GM12801 (cell line): ENCODE data around the gene TMEM41B.

ENCODE experiments used
- TF ChIP-seq, protein P1 (sequence below): IDR thresholded peaks from one replicate; pipeline ENCODE4 v1.5.1; 2011; ENCODE audit warnings: control low read depth; ENCODE audit not compliant: insufficient read length; ENCODE audit errors: extremely low read depth

The TMEM41B gene

DNA sequence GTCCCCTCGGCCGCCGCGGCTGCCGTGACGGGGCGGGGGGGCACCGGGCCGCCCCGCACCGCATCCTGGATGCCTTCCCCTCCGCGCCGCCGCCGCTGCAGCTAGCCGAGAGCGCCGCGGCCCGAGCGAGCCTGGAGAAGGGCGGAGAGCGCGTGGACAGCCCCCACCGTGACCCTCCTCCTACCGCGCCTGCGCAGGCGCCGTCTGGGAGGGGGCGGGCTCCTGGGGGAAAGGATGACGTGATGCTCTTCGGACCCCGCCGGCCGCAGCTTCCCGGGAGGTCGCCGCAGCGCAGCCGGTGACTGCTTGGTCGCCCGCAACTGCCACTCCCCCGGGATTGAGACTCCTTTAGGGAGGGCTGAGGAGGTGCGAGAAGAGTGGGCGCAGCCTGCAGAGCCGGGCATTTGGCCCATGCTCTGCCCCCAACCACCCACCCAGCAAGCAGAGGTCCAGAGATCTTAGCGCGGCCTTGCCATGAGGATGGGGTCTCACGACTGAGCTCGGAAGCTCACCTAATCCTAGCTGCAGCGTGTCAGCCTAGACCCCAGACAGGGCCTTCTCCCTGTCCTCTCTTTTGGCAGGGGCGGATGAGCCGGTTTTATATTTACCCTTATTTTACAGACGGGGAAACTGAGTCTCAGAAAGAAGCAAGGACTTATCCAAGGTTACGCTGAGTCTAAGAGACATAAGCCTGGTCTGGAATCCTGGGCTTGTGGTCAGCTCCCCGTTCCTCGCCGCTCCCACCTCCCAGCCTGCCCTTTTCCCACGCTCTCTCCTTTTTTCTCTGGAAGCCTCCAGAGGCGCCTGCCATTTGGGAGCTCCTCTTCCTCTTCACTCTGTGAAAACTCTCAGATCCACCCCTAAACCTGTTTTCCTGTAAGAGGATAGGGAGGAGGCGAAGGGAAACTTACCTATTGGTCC lies 48.9 kb downstream of the TMEM41B start, which contains the start of gene DENND5A:
DENND5A (minus strand) TSS at position 140 of the 921 bp plus-strand sequence. CDS start 281 bp downstream, outside the sequence.
- TF ChIP-seq, protein P1, sequence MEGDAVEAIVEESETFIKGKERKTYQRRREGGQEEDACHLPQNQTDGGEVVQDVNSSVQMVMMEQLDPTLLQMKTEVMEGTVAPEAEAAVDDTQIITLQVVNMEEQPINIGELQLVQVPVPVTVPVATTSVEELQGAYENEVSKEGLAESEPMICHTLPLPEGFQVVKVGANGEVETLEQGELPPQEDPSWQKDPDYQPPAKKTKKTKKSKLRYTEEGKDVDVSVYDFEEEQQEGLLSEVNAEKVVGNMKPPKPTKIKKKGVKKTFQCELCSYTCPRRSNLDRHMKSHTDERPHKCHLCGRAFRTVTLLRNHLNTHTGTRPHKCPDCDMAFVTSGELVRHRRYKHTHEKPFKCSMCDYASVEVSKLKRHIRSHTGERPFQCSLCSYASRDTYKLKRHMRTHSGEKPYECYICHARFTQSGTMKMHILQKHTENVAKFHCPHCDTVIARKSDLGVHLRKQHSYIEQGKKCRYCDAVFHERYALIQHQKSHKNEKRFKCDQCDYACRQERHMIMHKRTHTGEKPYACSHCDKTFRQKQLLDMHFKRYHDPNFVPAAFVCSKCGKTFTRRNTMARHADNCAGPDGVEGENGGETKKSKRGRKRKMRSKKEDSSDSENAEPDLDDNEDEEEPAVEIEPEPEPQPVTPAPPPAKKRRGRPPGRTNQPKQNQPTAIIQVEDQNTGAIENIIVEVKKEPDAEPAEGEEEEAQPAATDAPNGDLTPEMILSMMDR, result no peak

DNA sequence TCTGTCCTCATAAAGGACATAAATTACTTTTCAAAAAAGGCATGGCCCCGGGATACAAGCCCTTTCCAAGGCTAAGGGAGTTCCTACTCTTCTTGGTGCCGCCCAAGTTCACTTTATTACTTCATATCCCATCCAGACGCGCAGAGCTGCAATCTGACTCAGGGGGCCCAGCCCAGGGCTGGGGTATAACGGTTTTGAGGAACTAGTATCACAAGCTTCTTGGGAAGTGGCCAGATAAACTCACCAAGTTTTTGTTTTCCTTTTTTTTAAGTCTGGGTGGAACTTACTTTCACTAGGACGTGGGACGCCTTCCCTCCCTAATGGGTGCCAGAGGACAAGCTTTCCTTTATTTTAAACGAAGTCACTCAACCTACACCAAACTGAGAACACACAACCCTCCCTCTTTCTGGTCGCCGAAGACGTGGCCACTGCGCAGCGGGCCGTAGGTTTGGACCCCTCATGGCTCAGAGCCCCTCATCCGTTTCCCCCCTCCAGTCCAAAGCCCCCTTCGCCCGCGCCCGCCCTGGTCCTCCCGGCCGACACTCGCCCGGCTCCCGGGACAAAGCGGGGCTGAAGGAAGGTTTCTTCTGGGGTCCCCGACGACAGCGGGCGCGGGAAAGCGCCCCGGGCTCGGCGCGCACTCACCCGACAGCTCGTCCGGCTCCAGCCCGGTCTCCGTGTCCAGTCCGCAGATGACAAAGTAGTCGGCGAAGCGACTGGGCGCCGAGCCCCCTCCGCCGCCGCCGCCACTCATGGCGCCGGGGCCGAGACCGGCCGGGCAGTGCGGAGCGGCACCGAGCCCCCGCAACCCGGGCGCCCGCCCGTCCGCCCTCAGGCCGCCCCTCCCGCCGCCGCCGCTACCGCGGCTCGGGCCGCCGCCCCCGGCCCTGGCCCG lies 49.8 kb downstream of the TMEM41B start:
- TF ChIP-seq, protein P1, result no peak

DNA sequence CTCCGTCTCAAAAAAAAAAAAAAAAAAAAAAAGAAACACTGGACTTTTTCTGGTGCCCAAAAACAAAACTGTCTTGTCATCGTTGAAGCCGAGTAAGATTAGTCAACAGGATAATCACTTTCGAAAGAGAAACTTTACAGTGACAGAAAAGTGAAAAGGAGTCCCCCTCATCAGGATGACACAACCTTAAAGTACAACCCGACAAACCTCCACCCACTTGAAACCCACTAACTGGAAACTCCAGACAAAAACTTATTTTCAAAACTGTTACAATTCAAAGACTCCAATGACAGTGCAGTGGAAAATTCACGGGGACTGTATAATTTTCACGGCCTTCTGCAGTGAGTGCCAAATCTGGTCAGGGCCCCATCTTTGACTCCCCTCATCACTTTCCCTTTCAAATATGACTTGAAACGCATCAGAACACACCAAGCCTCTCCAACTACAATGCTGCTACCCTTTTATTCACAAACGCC lies 50.5 kb downstream of the TMEM41B start:
- TF ChIP-seq, protein P1, result no peak

DNA sequence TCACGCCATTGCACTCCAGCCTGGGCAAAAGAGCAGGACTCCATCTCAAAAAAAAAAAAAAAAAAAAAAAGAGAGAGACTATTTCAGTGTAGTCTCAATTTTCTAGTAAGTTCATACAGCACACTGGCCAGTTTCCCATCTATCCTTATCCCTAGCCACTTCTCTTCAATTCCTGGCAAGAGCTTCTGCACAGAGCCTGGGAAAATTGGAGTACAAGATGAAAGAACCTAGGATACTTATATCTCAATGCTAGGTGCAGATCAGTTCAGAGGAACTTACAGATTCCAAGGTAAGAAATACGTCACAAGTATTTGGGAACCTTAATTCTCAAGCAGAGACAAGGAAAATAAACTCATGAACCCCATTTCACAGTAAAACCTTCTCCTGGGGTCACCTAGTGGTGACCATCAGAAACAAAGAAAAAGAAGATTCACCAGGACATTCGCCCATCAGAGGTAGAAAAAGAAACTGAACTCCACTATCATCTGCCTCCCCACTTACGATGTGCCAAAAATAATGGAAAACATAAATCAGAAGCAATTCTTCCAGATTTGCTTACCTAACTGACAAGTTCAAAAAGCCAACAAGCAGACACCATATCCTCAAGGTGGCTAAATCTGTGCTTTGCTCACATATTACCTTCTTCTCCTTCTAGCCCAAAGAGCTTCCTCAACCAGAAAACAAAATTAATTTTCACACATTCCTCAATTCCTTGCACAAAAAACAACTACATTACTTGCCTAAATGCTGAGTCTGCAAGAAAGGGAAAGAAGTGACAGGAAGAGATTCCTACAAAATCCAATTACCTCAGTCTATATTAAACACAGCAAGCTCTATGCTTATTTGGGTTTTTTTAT lies 54.2 kb downstream of the TMEM41B start:
- TF ChIP-seq, protein P1, result no peak

DNA sequence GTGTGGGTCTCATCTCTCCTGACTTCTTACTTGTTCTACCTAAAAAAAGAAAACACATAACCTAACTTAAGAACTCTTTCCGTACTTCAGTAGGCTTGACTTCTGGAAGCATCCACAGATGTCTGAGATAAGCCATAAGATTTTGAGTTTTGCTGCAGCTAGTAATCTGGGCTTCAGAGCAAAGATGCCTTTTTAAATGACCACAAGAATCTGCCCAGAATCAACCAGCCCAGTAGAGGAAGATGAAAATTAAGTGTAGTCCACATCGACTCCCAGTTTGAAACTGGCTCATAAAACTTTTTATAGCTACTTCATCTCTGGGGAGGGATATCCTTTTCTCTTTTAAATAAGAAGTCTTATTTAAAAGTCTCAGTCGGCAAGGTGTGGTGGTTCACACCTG lies 60.0 kb downstream of the TMEM41B start:
- TF ChIP-seq, protein P1, result no peak

DNA sequence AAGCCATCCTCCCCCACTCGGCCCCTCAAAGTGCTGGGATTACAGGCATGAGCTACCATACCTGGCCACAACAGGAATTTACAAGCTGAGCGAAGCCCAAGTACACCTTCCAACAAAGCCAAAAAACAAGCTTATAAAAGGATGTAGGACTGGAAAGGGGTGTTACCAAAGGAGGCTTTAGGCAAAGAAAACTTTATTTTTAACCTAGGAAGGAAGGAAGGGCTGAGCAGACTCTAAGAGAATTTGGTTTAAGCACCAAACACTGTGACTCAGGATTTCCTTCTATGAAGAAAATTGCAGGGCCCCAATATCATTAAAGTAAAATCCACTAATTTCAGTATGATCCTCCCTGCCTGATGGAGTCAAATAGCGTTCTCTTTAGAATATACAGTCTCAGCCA lies 61.3 kb downstream of the TMEM41B start:
- TF ChIP-seq, protein P1, result no peak

DNA sequence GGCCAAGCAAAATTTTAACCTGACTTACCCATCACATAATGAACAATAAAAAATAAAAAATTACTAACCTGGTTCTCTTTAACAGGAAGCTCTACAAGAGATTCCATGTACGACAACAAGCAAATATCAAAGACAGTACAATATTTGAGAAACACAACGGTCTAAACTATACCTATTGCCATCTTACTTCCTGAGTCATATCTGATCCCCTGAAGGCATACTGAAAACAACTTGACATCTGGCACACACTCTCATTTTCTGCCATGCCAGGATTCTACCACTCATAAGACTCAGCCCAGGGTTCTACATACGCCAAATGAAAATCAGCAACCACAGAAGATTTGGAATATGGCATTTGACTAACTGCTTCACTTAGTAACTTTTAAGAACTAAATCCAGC lies 63.1 kb downstream of the TMEM41B start:
- TF ChIP-seq, protein P1, result no peak
